22Rv1 (cell line): ENCODE results near the gene VTI1A.

Experiments
- CTCF ChIP-seq: fragments of 450-650 bp; IDR thresholded peaks from 2 replicates; pipeline ENCODE4 v1.5.1; 2017; ENCODE audit warnings: mild to moderate bottlenecking
- ZFX ChIP-seq: fragments of 450-650 bp; IDR thresholded peaks from 2 replicates; pipeline ENCODE4 v1.6.1; 2017; ENCODE audit warnings: antibody characterized with exemption, borderline replicate concordance

GRCh38 chr10:112765717-112766235 is 318.8 kb downstream of the VTI1A start:
- no peak for TF ChIP-seq CTCF
- TF ChIP-seq ZFX = no peak
